Type B pancreatic cell (in vitro differentiated cells): Measurements from ENCODE around the gene KDM6B. TPM values are rescaled to one million over a fixed set of nuclear protein-coding genes. Genes with fewer than 3 reads are reported as not detected.

Experiments used
- DNase-seq: peaks from one replicate; pipeline ENCODE4 v3.0.0; 2021; ENCODE audit warnings: mixed read lengths; ENCODE audit not compliant: unreplicated experiment; ENCODE audit errors: extremely low spot score
- H3K27ac Mint-ChIP-seq: 2 replicates; pipeline ENCODE4 v1.8.0; 2021; ENCODE audit warnings: mild to moderate bottlenecking, mixed read lengths
- H3K27me3 Mint-ChIP-seq: 2 replicates; pipeline ENCODE4 v1.8.0; 2021; ENCODE audit warnings: mixed read lengths
- H3K36me3 Mint-ChIP-seq: 2 replicates; pipeline ENCODE4 v1.8.0; 2021; ENCODE audit warnings: mixed read lengths
- H3K4me1 Mint-ChIP-seq: one replicate; pipeline ENCODE4 v1.8.0; 2021; ENCODE audit warnings: mixed read lengths; ENCODE audit not compliant: unreplicated experiment
- H3K4me3 Mint-ChIP-seq: 2 replicates; pipeline ENCODE4 v1.8.0; 2021; ENCODE audit warnings: mild to moderate bottlenecking, mixed read lengths
- H3K9me3 Mint-ChIP-seq: 2 replicates; pipeline ENCODE4 v1.8.0; 2021; ENCODE audit warnings: mixed read lengths
- total RNA-seq: library from RNA; stranded (reverse); gene quantifications from 2 replicates; pipeline ENCODE4 v1.2.1, GENCODE V29; 2021; ENCODE audit warnings: low replicate concordance
- TF ChIP-seq, protein P1 (sequence below): fragments of 200-600 bp; sonication (generic); conservative IDR thresholded peaks from 2 replicates; pipeline ENCODE4 v1.5.0; 2021; ENCODE audit warnings: antibody characterized with exemption, mild to moderate bottlenecking

The KDM6B gene
- total RNA-seq, 1 donor from 2014 or later, result 69.1 TPM

DNA sequence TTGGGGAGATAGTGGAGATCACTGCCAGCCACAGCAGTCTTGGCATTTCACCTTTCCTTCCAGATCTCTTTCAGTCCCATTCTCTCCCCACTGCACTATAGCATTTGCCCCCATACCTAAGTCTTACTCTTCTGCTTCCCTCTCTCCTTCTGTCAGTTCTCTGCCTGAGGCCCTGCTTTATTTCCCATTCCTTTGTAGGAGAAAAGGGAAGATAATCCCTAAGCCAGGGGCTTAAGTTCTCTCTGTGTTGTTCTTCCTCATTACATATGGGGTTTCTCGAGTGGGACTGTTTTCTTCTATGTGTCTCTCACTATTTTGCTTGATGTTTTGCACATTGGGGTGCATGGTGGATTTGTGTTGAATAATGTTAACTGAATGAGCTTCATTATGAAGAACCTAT, 6.4 kb downstream of the KDM6B start:
- H3K36me3 Mint-ChIP-seq, result peaks cover 9% of the 10 kb centered on the region
- H3K9me3 Mint-ChIP-seq, result no peaks in the 10 kb centered on the region
- H3K4me3 Mint-ChIP-seq, result peak overlapping the region; percentile 96
- H3K27ac Mint-ChIP-seq, result peak overlapping the region; percentile 98
- DNase-seq, result no peak
- H3K27me3 Mint-ChIP-seq, result no peaks in the 10 kb centered on the region
- peaks cover 43% of the 10 kb centered on the region for H3K4me1 Mint-ChIP-seq
- TF ChIP-seq, protein P1, sequence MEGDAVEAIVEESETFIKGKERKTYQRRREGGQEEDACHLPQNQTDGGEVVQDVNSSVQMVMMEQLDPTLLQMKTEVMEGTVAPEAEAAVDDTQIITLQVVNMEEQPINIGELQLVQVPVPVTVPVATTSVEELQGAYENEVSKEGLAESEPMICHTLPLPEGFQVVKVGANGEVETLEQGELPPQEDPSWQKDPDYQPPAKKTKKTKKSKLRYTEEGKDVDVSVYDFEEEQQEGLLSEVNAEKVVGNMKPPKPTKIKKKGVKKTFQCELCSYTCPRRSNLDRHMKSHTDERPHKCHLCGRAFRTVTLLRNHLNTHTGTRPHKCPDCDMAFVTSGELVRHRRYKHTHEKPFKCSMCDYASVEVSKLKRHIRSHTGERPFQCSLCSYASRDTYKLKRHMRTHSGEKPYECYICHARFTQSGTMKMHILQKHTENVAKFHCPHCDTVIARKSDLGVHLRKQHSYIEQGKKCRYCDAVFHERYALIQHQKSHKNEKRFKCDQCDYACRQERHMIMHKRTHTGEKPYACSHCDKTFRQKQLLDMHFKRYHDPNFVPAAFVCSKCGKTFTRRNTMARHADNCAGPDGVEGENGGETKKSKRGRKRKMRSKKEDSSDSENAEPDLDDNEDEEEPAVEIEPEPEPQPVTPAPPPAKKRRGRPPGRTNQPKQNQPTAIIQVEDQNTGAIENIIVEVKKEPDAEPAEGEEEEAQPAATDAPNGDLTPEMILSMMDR, result no peak

DNA sequence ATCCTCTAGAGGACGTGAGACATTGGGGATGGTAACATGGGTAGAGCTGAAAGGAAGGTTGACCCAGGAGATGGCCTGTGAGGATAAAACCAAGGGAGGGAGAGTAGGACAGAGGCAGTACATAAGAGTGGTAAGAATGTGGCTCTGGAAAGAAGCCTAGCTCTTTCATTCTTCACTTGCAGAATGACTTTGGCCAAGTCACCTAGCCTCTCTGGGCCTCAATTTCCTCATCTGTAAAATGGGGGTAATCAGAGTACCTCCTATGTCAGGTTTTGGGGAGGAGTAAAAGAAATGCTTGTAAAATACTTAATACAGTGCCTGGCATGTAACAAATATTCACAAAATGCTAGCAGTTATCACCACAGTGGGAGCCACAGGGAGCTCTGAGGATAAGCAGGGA, 6.9 kb downstream of the KDM6B start:
- no peak for DNase-seq
- peaks cover 9% of the 10 kb centered on the region for H3K36me3 Mint-ChIP-seq
- peak overlapping the region; percentile 98 for H3K27ac Mint-ChIP-seq
- H3K9me3 Mint-ChIP-seq, result no peaks in the 10 kb centered on the region
- TF ChIP-seq, protein P1, result no peak
- H3K4me3 Mint-ChIP-seq, result peak overlapping the region; percentile 96
- peaks cover 43% of the 10 kb centered on the region for H3K4me1 Mint-ChIP-seq
- no peaks in the 10 kb centered on the region for H3K27me3 Mint-ChIP-seq

DNA sequence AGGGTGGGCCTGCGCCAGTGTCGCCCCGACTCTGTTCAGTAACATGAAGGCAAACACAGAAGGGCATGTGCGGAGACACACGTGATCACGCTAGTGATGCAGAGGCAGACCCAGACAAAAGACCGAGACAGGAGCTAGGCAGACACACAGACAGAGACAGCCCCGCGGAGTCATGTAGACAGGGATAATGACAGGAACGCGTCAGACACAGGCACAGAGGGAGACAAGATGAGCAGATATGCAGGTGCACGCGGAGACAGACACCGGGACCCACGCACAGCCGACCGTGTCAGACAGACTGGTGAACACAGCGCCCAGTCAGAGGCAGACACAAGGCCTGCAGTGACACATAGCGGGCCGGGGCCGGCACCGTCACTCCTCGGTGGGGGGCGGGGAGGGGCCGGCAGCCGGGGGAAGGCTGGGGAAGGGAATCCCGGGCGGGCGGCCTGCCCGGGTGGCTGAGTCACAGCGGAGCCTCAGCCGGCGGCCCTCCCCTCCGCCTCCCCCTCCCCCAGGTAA, 7.4 kb downstream of the KDM6B start:
- Mint-ChIP-seq H3K9me3 (no peaks in the 10 kb centered on the region), H3K27me3 (no peaks in the 10 kb centered on the region), H3K4me1 (peaks cover 43% of the 10 kb centered on the region), H3K4me3 (peak overlapping the region; percentile 96), H3K36me3 (peaks cover 9% of the 10 kb centered on the region), H3K27ac (peak overlapping the region; percentile 98)
- no peak for DNase-seq
- TF ChIP-seq, protein P1, result peak; percentile 25

DNA sequence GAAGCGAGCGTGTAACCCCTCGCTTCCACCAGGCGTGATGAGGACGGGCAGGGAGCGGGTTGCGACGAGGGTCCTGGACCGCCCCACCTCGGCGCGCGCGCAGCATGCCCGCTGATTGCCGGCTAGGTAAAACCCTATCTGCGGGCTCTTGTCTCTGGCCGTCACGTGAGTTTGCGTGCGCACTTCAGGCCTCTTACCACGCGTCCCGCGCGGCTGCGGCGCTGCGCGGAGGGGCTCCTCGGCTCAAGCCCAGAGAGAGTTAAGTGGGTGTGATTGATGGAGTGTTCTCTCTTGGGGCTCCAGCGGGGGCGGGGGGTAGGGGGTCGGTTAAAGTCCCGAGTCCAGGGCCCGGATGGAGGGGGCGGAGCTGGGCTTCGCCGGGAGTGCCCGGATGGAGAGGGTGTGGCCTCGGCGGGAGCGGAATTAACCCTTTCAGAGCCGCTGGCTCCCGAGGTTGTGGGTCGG, 7.9 kb downstream of the KDM6B start:
- Mint-ChIP-seq H3K9me3 (no peaks in the 10 kb centered on the region), H3K4me1 (peaks cover 41% of the 10 kb centered on the region)

DNA sequence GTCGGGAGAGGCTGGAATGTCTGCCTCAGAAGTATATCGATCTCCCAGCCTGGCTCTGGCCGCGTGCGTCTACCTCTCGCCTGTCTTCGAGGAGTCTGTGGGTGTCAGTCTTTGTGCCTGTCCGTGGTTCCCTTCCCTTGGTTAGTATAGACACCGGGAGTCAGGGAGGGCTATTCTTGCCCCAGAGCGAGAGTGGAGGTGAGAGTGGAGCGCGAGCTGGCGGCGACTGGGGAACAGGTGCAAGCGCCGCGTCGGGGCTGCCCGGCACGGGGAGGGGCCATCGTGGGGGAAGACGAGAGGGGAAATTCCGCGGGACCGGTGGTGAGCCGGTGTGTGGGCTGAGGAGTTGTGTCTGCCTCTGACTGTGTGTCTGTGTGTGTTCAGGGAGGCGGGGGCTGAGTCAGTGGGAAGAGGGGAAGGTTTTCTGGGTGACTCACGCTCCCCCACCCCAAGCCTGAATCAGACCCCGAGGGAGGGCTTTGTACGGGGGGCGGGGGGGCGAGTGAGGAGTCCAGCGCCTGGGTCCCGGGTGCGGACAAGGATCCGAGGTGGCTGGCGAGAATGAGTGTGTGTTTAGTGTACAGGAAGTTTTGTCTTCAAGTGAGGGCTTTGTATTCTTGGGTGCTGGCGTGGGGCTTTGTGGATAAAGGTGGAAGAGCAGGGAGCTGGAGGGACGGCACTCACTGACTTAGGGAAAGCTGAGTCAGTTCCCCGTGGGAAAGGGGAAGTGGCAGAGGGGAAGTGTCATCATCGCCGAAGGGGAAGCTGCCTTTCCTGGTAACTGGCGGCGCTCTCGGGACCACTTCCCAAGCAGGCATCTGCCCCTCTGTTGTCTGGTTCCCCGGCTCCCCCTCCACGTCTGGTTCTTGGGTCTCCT, 8.6 kb downstream of the KDM6B start:
- peaks cover 34% of the 10 kb centered on the region for H3K4me1 Mint-ChIP-seq
- no peak for DNase-seq
- peaks cover 9% of the 10 kb centered on the region for H3K36me3 Mint-ChIP-seq
- peak overlapping the region; percentile 98 for H3K4me3 Mint-ChIP-seq
- TF ChIP-seq, protein P1, result no peak
- H3K9me3 Mint-ChIP-seq, result no peaks in the 10 kb centered on the region
- peak overlapping the region; percentile 98 for H3K27ac Mint-ChIP-seq
- no peaks in the 10 kb centered on the region for H3K27me3 Mint-ChIP-seq

More for the DNA sequence above, 7.9 kb downstream of the KDM6B start:
- Mint-ChIP-seq H3K36me3 (peaks cover 9% of the 10 kb centered on the region), H3K27ac (peak overlapping the region; percentile 98), H3K27me3 (no peaks in the 10 kb centered on the region), H3K4me3 (peak overlapping the region; percentile 98)
- peak; percentile 94 for DNase-seq
- TF ChIP-seq, protein P1, result no peak
